ENCODE results near the gene TSPAN32.
"Not testable (repeated sequence)": the region's sequence is repeated elsewhere in the genome, so short reads cannot be mapped to it uniquely, and the experiment has no call there.

Gene TSPAN32

DNA sequence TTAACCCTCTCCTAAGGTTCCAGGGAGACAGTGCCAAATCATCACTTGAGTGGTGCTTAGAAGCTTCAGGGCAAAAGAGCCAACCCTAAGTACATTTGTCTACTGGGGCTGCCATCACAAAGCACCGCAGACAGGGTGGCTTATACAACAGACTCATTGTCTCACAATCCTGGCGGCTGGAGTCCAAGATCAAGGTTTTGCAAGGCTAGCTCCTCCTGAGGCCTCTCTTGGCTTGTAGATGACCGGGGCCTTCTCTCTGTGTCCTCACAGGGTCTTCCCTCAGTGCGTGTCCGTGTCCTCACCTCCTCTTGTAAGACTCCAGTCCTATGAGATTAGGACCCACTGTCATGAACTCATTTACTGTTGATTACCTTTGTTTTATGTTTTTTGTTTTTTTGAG, 41.2 kb downstream of the TSPAN32 start:
- DNase-seq (ENCODE audit: low read depth), result no peak

DNA sequence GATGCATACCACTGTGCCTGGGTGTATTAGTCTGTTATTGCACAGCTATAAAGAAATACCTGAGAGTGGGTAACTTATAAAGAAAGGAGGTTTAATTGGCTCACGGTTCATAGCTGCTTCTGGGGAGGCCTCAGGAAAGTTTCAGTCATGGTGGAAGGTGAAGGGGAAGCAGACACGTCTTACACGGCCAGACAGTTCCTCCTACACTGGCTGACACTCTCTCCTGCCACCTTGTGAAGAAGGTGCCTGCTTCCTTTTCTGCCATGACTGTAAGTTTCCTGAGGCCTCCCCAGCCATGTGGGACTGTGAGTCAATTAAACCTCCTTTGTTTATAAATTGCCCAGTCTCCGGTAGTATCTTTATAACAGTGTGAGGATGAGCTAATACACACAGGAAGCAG, 41.7 kb downstream of the TSPAN32 start:
- DNase-seq (ENCODE audit: low read depth), result no peak

DNA sequence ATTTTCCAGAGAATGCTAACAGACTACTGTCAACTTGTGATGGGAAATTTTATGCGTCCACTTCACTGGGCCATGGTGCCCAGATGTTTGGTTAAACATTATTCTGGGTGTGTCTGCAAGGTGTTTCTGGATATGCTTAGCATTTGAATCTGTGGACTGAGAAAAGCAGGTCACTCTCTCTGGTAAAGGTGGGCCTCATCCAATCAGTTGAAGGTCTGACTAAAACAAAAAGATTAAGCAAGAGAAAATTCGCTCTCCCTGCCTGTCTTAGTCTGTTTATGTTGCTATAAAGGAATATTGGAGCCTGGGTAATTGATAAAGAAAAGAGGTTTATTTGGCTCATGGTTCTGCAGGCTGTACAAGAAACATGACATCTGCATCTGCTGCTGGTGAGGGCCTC, 43.2 kb downstream of the TSPAN32 start:
- no peak for DNase-seq (ENCODE audit: low read depth)

DNA sequence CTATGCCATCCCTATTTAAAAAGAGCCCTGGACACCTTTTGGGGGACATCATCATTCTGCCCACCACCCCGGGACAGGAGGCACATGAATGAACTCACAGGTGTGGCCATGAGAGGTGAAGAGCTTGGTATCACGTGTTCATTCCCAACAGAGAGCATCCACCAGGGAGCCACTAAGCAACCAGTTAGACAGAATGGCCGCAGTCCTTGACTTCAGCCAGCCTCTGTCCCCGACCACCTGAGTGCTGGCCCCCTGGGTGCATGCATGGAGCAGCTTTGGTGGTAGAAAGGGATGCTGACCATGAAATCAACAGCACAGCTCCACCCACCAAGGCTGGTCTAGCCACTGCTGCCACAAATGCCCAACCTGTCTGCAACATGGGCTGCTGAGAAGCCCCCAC, 44.2 kb downstream of the TSPAN32 start:
- no peak for DNase-seq (ENCODE audit: low read depth)

GRCh38 chr11:2346586-2347307, 44.9 kb downstream of the TSPAN32 start:
- no peak for DNase-seq (ENCODE audit: low read depth)

DNA sequence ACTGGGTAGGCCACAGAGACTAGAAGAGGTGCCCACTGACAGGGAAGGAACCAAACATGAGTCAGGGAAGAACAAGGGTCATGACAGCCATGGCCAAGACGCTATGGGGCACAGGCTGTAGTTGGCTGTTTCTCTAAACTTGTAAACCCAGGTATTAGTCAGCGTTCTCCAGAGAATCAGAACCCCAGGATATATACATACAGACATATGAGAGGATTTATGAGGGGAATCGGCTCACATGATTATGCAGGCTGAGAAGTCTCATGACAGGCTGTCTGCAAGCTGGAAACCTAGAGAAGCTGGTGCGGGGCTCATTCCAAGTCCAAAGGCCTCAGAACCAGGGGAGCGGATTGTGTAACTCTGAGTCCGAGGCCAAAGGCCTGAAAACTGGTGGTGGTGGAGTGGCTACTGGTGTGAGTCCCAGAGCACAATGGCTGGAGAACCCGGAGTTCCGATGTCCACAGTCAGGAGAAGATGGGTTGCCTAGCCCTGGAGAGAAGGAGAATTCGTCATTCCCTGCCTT, 45.6 kb downstream of the TSPAN32 start:
- no peak for DNase-seq (ENCODE audit: low read depth)

GRCh38 chr11:2348986-2349385, 47.2 kb downstream of the TSPAN32 start:
- peak; percentile 76 for DNase-seq (ENCODE audit: low read depth)

DNA sequence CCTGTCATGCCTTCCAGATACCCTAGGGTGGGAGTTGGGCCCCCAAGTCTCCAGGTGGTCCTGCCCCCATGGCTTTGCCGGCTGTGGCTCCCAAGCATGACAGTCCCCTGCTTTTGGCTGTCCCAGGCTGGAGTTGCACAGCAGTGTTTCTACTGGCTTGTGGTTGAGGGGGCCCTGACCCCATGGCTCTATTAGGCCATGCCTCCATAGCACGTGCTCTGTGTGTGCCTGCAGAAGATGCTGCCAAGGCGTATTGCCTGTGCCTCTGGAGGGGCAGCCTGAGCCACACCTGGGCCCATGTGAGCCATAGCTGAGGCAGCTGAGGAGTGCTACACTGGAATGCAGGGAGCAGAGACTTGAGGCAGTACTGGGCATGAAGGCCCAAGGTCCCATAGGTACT, 49.9 kb downstream of the TSPAN32 start:
- DNase-seq (ENCODE audit: low read depth), result no peak

DNA sequence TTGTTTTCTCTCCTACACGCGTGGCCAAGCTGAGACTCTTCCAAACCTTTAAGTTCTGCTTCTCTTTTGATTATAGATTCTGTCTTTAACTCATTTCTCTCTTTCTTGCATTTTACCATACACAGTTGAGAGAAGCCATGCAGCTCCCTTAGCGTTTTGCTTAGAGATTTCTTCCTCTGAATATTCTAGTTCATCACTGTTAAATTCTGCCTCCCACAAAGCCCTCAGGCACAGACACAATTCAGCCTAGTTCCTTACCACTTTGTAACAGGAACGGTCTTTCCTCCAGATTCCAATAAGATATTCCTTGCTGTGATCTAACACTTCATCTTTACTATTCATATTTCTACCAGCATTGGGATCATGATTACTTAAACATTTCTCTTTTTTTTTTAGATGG, 50.6 kb downstream of the TSPAN32 start:
- DNase-seq (ENCODE audit: low read depth), result no peak

DNA sequence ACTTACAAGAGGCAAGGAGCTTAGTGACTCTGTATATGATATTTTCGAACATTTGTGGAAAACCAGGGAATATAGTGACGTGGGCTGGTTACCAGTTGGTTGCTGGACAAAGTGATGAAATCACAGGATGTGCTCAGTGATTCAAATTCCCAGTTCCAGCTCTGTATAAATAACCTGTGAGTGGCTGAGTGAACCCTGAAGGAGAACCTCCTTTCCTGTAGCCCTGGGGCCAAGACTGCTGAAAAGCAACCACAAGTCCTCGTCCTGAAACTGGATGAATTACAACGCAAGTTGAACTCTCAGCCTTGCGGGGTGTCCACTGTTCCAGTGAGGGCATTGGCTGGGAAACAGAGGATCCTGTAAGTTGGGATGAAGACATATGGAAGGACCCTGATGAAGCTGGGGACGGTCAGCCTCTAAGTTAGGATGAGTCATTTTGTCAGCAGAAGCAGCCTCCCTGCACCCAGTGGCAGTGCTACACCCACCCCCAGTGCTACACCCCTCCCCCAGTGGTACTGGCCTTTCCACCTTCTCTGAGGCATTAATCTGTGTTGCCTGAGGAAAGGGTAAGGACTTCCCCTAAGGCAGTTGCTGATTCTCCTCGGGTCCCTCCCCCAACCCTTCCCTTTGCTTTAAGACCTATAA, 53.3 kb downstream of the TSPAN32 start:
- no peak for DNase-seq (ENCODE audit: low read depth)

GRCh38 chr11:2357246-2357645, 55.4 kb downstream of the TSPAN32 start:
- DNase-seq (ENCODE audit: low read depth), result no peak

GRCh38 chr11:2357651-2358050, 55.8 kb downstream of the TSPAN32 start:
- DNase-seq (ENCODE audit: low read depth), result not testable (repeated sequence)

GRCh38 chr11:2358754-2359442, 57.1 kb downstream of the TSPAN32 start:
- no peak for DNase-seq (ENCODE audit: low read depth)

- DNase-seq (ENCODE audit: low read depth), result no peak
Measured at GRCh38 chr11:2359557-2359956, 57.7 kb downstream of the TSPAN32 start.

DNA sequence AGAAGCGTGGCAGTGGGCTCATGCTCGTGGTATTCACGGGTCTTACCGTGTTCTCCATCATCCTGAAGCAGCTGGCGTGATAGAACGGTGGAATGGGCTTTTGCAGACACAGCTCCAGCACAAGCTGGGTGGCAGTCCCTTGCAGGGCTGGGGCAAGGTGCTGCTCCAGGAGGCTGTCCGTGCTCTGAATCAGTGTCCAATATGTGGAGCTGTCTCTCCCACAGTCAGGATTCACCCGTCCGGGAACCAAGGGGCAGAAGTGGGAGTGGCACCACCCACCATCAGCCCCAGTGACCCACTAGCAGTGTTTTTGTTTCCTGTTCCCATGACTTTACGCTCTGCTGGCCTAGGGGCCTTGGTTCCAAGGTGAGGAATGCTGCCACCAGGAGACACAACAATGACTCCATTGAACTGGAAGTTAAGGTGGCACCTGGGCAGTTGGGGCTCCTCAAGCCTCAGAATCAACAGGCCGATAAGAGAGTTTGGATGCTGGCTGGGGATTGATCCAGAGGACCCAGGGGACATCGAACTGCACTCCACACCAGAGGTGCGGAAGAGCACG, 58.3 kb downstream of the TSPAN32 start:
- DNase-seq (ENCODE audit: low read depth), result no peak

GRCh38 chr11:2361565-2361964, 59.8 kb downstream of the TSPAN32 start:
- no peak for DNase-seq (ENCODE audit: low read depth)

DNA sequence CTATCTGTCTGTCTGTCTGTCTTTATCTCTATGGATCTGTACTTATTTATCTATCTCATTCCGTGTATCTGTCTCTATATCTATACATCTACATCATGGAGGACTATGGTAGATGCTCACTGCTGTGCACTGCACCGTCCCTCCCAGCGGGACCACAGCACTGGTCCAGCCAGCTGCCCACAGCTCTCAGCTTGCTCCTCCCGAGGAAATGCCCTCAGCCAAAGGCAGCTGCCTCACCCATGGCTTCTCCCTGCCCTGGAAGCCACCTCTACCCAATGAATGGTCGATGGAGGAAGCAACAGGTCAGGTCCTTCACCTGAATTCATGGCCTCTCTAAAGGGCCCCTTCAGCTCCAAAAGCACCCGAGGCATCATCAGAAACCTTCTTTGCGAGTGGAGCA, 60.6 kb downstream of the TSPAN32 start:
- DNase-seq (ENCODE audit: low read depth), result no peak

GRCh38 chr11:2363130-2363529, 61.3 kb downstream of the TSPAN32 start:
- DNase-seq (ENCODE audit: low read depth), result no peak

DNA sequence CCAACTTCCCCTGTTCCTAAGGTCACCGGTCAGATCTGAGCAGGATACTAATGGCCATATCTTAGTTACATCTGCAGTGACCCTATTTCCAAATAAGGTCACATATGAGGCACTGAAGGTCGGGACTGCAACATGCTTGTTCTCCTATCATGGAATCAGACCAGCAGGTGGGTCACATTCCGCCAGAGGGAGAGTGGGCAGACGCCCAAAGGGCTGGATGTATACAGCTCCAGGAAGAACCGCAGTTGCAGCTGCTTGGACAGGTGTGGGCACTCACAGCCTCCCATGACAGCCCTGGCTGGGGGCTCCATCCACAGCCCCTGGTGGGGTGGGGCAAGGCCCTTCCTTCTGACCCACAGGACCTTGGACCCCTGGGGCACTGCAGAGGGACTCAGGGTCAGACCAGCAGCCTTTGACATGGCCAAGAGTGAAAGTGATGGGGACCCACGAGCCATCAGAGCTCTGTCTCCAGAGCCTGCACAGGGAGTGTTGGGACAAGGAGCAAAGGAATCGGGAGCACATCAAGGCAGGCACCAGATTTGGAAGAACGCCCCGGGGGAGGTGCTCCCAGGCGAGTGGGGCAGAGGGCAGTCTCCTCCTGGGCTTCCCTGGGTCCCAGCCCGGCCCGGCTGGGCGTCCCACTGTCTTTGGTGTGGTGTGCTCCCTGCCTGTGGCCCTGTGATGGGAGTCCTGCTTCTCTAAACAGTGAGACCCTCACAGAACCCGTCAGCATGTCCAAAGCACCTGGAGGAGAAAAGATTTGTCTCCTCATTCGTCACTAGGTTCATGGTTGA, 62.0 kb downstream of the TSPAN32 start:
- DNase-seq (ENCODE audit: low read depth), result no peak

DNA sequence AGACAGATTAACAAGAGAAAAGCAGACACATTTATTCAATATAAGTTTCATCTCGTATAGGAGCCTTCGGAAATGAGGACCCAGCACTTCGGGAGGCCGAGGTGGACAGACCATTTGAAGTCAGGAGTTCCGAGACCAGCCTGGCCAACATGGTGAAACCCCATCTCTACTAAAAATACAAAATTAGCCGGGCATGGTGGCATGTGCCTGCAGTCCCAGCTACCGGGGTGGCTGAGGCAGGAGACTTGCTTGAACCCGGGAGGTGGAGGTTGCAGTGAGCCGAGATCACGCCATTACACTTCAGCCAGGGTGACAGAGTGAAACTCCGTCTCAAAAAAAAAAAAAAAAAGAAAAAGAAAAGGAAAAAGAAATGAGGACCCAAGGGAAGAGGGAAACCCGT, 62.6 kb downstream of the TSPAN32 start:
- DNase-seq (ENCODE audit: low read depth), result not testable (repeated sequence)

DNA sequence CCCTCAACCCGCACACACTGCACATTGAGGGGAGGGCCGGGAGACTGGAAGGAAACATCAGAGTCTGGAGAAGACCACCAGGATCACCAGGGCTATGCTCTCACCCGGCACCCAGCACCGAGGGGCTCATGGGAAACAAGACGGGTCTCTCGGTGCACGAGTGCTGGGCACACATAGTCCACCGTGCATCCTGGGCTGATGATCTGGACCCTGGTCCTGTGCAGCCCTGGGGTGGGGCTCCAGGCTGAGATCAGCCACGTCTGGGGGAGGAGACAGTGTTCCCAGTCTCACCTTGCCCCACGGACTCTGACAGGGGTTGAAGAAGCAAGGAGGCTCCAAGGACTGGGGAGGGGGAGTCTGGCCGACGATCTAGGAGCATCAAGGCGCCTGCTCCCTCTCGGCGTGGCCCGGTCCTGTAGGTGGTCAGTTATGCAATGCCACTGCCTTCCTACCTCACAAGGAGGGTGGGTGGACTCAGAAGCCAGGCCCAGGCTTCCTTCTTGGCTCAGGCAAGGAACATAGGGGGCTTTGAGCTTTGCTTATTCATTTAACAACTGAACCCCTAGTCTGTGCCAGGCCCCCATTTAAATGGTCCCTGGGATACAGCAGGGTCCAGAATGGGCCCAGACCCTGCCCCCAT, 63.9 kb downstream of the TSPAN32 start:
- no peak for DNase-seq (ENCODE audit: low read depth)
